Measurements from ENCODE around the gene PRDM8.
"Not testable (repeated sequence)": the region's sequence is repeated elsewhere in the genome, so short reads cannot be mapped to it uniquely, and the experiment has no call there.

PRDM8 gene

GRCh38 chr4:80239480-80240150, 42.3 kb downstream of the PRDM8 start:
- DNase-seq (ENCODE audit: insufficient read length, low spot score): no peak
- FAIRE-seq: no peak
- TF ChIP-seq, protein P1, sequence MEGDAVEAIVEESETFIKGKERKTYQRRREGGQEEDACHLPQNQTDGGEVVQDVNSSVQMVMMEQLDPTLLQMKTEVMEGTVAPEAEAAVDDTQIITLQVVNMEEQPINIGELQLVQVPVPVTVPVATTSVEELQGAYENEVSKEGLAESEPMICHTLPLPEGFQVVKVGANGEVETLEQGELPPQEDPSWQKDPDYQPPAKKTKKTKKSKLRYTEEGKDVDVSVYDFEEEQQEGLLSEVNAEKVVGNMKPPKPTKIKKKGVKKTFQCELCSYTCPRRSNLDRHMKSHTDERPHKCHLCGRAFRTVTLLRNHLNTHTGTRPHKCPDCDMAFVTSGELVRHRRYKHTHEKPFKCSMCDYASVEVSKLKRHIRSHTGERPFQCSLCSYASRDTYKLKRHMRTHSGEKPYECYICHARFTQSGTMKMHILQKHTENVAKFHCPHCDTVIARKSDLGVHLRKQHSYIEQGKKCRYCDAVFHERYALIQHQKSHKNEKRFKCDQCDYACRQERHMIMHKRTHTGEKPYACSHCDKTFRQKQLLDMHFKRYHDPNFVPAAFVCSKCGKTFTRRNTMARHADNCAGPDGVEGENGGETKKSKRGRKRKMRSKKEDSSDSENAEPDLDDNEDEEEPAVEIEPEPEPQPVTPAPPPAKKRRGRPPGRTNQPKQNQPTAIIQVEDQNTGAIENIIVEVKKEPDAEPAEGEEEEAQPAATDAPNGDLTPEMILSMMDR (IDR thresholded peaks at IDR 0.05; ENCODE audit: insufficient read depth, missing control alignments): no peak

- TF ChIP-seq, protein P1 (IDR thresholded peaks at IDR 0.05; ENCODE audit: insufficient read depth, missing control alignments): no peak
- DNase-seq (ENCODE audit: insufficient read length, low spot score) (no peak), FAIRE-seq (no peak)
Observed at GRCh38 chr4:80240976-80241375, 43.7 kb downstream of the PRDM8 start.

- DNase-seq (ENCODE audit: insufficient read length, low spot score) (no peak), FAIRE-seq (no peak)
- TF ChIP-seq, protein P1 (IDR thresholded peaks at IDR 0.05; ENCODE audit: insufficient read depth, missing control alignments): no peak
Observed at GRCh38 chr4:80243274-80244018, 46.1 kb downstream of the PRDM8 start.

- not testable (repeated sequence) for FAIRE-seq; DNase-seq (ENCODE audit: insufficient read length, low spot score)
Observed at GRCh38 chr4:80247484-80247883, 50.2 kb downstream of the PRDM8 start.

DNA sequence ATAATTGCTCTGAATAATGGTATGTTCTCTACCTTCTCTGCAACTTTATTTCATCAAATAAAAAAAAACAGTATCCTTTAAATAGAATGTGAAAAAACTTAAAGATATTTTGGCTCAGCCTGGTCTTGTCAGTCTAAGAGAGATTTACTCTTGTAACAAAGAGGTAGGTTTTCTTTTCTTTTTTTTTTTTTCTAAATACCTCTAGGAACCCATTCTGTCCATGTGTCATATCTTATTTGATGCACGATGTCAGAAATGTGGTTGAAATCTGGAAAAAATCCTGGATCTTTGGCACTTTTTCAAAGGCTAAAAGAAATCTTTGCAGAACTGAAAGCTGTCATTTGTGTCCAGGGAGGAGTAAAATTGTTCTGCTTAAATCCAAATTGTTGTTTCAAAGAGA, 51.8 kb downstream of the PRDM8 start:
- TF ChIP-seq, protein P1 (IDR thresholded peaks at IDR 0.05; ENCODE audit: insufficient read depth, missing control alignments): no peak
- DNase-seq (ENCODE audit: insufficient read length, low spot score) (no peak), FAIRE-seq (no peak)

DNA sequence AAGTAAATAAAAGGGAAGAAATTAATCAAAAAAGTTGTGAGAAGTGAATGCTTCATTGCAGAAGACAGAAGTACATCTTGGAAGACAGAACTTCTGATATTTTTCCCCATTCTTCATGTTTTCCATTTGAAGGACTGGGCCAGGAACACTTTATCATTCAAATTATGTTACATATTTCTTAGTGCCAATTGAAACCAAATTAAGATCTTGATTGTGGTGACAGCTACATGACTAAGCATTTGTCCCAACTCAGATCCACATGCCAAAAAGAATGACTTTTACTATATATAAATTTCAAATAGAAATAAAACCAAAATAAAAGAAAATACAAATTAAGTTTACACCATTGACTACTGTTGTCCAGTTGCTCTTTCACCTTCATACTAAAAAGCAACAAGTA, 55.1 kb downstream of the PRDM8 start:
- no peak for DNase-seq (ENCODE audit: insufficient read length, low spot score)
- FAIRE-seq: no peak
- TF ChIP-seq, protein P1 (IDR thresholded peaks at IDR 0.05; ENCODE audit: insufficient read depth, missing control alignments): no peak

DNA sequence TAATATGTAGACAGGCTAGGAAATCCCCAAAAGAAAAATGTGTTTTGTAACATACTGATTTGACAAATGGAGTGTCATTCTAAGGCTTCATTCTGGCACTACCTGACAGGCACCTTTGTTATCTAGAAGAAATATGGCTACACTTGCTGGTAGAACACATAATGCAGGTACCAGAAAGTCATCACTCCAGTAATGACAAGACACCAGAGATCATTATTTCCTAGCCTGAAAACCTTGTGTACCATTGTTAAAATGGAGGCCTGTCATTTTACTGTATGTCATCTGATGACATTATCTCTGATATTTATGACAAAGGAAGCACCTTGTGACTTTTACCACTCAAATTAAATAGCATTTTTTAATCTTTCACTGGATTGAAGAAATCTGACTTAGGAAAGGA, 55.6 kb downstream of the PRDM8 start:
- FAIRE-seq (no peak), DNase-seq (ENCODE audit: insufficient read length, low spot score) (no peak)
- TF ChIP-seq, protein P1 (IDR thresholded peaks at IDR 0.05; ENCODE audit: insufficient read depth, missing control alignments): no peak

Data from D721Med (cell line).